Transverse colon (tissue), 4 donors: ENCODE data around the gene CACNG5. TPM values are rescaled to one million over a fixed set of nuclear protein-coding genes. Genes with fewer than 3 reads are reported as not detected.

Experiments used
- DNase-seq: peaks from one replicate; pipeline ENCODE4 v3.0.0-alpha.2; 2019
- H3K27ac ChIP-seq, 4 donors: fragments of 200-600 bp; sonication (generic); 2 replicates each; pipeline ENCODE4 v1.5.1; 2016 to 2018; ENCODE audit warnings: inconsistent platforms in 4 of 4
- H3K27me3 ChIP-seq: fragments of 200-600 bp; sonication (generic); 2 replicates; pipeline ENCODE4 v1.5.1; 2017; ENCODE audit warnings: inconsistent platforms
- H3K36me3 ChIP-seq, 4 donors: fragments of 200-600 bp; sonication (generic); 2 replicates each; pipeline ENCODE4 v1.5.1; 2017 to 2019; ENCODE audit warnings: inconsistent platforms in 4 of 4
- H3K4me1 ChIP-seq, 4 donors: fragments of 200-600 bp; sonication (generic); 2 replicates each; pipeline ENCODE4 v1.5.1; 2017 to 2020; ENCODE audit warnings: inconsistent platforms in 4 of 4
- H3K4me3 ChIP-seq, 4 donors: fragments of 200-600 bp; sonication (generic); 1 replicate in 1 of 4; 2 replicates in 3 of 4; pipeline versions ENCODE4 v1.5.1 to v1.6.1; 2017 to 2019; ENCODE audit warnings: inconsistent platforms in 4 of 4
- H3K9me3 ChIP-seq, 2 donors: fragments of 200-600 bp; sonication (generic); 2 replicates each; pipeline ENCODE4 v1.5.1; 2017 to 2019; ENCODE audit warnings: inconsistent platforms in 2 of 2
- CTCF ChIP-seq, 5 experiments: fragments of 200-600 bp in 3 of 5; fragments of 450-650 bp in 2 of 5; sonication (generic) in 3 of 5; IDR thresholded peaks; 1 replicate in 2 of 5; 2 replicates in 3 of 5; pipeline ENCODE4 v1.5.1; 2016 to 2017; ENCODE audit warnings: antibody characterized with exemption in 5 of 5, inconsistent platforms in 3 of 5, mild to moderate bottlenecking in 2 of 5, moderate library complexity in 1 of 5
- EP300 ChIP-seq: sonication (generic); formaldehyde crosslinking; IDR thresholded peaks from one replicate; pipeline ENCODE4 v1.6.1; 2017; ENCODE audit warnings: antibody characterized with exemption, low read depth
- POLR2A ChIP-seq: fragments of 450-650 bp; IDR thresholded peaks from one replicate; pipeline ENCODE4 v1.6.1; 2016; ENCODE audit warnings: antibody characterized with exemption, mild to moderate bottlenecking, moderate library complexity
- POLR2AphosphoS5 ChIP-seq, 3 donors: sonication (generic); formaldehyde crosslinking; IDR thresholded peaks; one replicate each; pipeline ENCODE4 v1.6.1; 2016; ENCODE audit warnings: antibody characterized with exemption in 3 of 3
- WGBS, 2 donors: methylation state at CpG; one replicate each; pipeline ENCODE4 v1.1.5; 2018; ENCODE audit warnings: low coverage in 1 of 2; 5-methylcytosine and 5-hydroxymethylcytosine counted together
- in situ Hi-C, 4 donors: fragments of 200-750 bp; cut with MboI; loops; one replicate each; pipeline versions ENCODE4 v1.15.0 to v1.15.1; 2017; ENCODE audit warnings: low sequenced_read_pairs in 3 of 4, low pct_ligation_motif_present in 1 of 4, low pct_unique_long_range_greater_than_20kb in 1 of 4
- intact Hi-C: fragments of 100-400 bp; cut with DNase I; formaldehyde crosslinking; loops from one replicate; pipeline ENCODE4 v1.15.1; 2023; ENCODE audit warnings: low total_unique reads
- total RNA-seq, 4 donors: library from RNA; depleted of rRNA; stranded (reverse); fragments of >200 nt; gene quantifications; one replicate each; pipeline ENCODE4 v1.1.0, GENCODE V29; 2016

Gene CACNG5
- total RNA-seq, 4 donors from 2014 or later, result 0.32 TPM; not detected in 3

- Histone ChIP-seq H3K27ac (no peak overlapping the region), H3K4me1 (no peaks in the 10 kb centered on the region), H3K9me3 (no peaks in the 10 kb centered on the region), H3K36me3 (no peaks in the 10 kb centered on the region), H3K4me3 (no peak overlapping the region), H3K27me3 (peaks cover 64% of the 10 kb centered on the region)
- in situ Hi-C loops (no loop called here), intact Hi-C loops (no loop called here)
- TF ChIP-seq EP300, result no peak
- WGBS, 2 donors, result 80% methylated on average over 11 of the region's 11 CpGs; no CpG with 5 or more reads in 1 of the 2 donors
- no peak for DNase-seq
Observed at GRCh38 chr17:66836063-66837005, 1.4 kb downstream of the CACNG5 start.

- Histone ChIP-seq H3K36me3 (no peaks in the 10 kb centered on the region), H3K4me1 (no peaks in the 10 kb centered on the region), H3K27me3 (peaks cover 56% of the 10 kb centered on the region), H3K9me3 (no peaks in the 10 kb centered on the region), H3K27ac (no peak overlapping the region), H3K4me3 (no peak overlapping the region)
- TF ChIP-seq EP300 (no peak), CTCF (IDR thresholded peaks at IDR 0.05) (no peak), POLR2AphosphoS5 (IDR thresholded peaks at IDR 0.05) (no peak), POLR2A (no peak)
- in situ Hi-C loops (no loop called here), intact Hi-C loops (no loop called here)
- 80% methylated on average over 1 of the region's 1 CpG; no CpG with 5 or more reads in 1 of the 2 donors for WGBS, 2 donors
- DNase-seq, result no peak
Observed at GRCh38 chr17:66837226-66837625, 2.3 kb downstream of the CACNG5 start.

GRCh38 chr17:66837885-66838665 is 3.2 kb downstream of the CACNG5 start:
- no peak for DNase-seq
- intact Hi-C loops (no loop called here), in situ Hi-C loops (no loop called here)
- Histone ChIP-seq H3K27me3 (peaks cover 50% of the 10 kb centered on the region), H3K4me1 (no peaks in the 10 kb centered on the region), H3K9me3 (no peaks in the 10 kb centered on the region), H3K36me3 (no peaks in the 10 kb centered on the region), H3K27ac (no peak overlapping the region), H3K4me3 (no peak overlapping the region)
- 67 to 77% methylated on average over 4 to 11 of the region's 11 CpGs for WGBS, 2 donors
- TF ChIP-seq EP300, result no peak
- no peak for TF ChIP-seq POLR2A
- no peak for TF ChIP-seq POLR2AphosphoS5 (IDR thresholded peaks at IDR 0.05)
- TF ChIP-seq CTCF (IDR thresholded peaks at IDR 0.05), result no peak

- in situ Hi-C loops (no loop called here), intact Hi-C loops (no loop called here)
- Histone ChIP-seq H3K36me3 (no peaks in the 10 kb centered on the region), H3K27ac (no peak overlapping the region), H3K27me3 (peaks cover 34% of the 10 kb centered on the region), H3K9me3 (no peaks in the 10 kb centered on the region), H3K4me1 (no peaks in the 10 kb centered on the region), H3K4me3 (no peak overlapping the region)
- 77% methylated on average over 9 of the region's 9 CpGs; no CpG with 5 or more reads in 1 of the 2 donors for WGBS, 2 donors
- no peak for DNase-seq
- TF ChIP-seq POLR2A (no peak), POLR2AphosphoS5 (IDR thresholded peaks at IDR 0.05) (no peak), CTCF (IDR thresholded peaks at IDR 0.05) (no peak), EP300 (no peak)
Observed at GRCh38 chr17:66839616-66840015, 4.7 kb downstream of the CACNG5 start.
